GM21423 (cell line): ENCODE measurements around the gene HIC1.
A peak's percentile ranks its signal among the peaks of the same experiment; 100 is the strongest.

ENCODE experiments used
- ATAC-seq: cut with Tn5 transposase; IDR thresholded peaks from one replicate; pipeline ENCODE4 v1.9.1; 2021; ENCODE audit warnings: mild to moderate bottlenecking, moderate library complexity; ENCODE audit not compliant: unreplicated experiment

Gene HIC1

DNA sequence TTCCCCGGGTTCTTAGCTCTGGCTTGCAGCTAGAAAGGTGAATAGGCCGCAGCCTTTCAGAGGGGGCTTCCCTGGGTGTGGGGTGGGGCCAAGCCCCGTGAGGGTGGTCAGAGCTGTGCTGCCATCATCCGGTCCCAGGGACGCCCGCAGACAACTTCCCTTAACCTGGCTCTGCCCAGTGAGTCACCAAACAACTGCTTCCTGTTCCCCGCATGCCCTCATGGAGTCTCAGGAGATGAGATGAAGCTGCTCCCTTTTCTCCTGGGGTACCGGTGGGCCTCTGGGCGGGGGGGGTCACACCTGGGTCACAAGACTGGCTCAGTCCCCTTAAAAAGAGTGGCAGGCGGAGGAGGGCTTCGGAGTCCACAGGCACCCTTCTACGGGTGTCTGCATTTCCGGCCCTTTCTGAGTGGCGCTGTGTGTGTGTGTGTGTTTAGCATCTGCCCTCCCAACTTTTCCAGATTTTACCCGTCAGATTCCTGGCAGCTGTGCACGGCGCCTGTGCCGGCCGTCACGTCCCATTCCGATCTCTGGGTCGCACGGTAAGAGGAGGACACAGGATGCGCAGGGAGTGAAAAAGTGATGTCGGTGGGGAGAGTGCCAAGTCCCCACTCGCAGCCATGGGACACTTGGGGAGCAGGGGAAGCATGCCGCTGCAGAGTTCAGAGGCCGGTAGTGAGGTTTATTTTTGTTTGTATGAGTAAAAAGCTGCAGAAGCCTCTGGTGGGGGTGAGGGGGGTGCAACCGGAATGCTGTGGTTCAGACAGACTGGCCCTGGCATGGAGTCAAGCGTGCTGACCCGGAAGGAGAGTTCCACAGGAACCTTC, 16.8 kb downstream of the HIC1 start:
- ATAC-seq: no peak

GRCh38 chr17:2074919-2075318, 20.0 kb downstream of the HIC1 start:
- no peak for ATAC-seq

DNA sequence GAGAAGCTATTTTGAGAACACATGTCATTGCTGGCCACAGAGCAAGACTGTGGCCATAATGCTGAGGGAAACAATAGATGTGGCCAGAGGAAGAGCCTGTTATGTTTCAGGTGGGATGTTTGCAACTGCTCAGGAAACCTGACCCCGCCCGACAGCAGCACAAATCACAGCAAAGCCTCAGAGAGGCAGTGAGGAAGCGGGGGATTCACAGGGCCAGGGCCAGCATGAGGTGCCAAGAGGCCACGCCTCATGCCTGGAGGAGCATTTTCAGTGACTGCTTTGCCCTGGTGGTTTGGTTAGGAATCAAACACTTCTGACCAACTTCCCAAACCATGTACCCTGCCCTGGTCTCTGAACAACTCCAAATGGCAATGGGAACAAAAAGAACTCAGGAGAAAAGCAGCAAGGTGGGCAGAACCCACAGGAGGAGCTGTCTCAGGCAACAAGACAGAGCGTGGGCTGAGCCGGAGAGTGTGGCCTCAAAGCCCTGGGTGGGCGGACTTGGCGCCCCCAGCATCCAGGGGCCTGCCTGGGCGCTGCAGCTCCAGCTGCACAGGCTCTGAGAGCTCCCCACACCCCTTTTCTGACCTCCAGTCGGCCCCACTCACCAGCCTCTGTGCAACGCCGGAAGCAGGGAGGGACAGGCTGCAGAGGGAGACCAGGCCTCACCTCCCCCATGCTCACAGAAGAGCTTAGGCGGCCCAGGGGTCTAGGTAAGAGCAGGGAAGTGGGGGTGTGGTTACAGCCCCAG, 20.6 kb downstream of the HIC1 start:
- no peak for ATAC-seq

DNA sequence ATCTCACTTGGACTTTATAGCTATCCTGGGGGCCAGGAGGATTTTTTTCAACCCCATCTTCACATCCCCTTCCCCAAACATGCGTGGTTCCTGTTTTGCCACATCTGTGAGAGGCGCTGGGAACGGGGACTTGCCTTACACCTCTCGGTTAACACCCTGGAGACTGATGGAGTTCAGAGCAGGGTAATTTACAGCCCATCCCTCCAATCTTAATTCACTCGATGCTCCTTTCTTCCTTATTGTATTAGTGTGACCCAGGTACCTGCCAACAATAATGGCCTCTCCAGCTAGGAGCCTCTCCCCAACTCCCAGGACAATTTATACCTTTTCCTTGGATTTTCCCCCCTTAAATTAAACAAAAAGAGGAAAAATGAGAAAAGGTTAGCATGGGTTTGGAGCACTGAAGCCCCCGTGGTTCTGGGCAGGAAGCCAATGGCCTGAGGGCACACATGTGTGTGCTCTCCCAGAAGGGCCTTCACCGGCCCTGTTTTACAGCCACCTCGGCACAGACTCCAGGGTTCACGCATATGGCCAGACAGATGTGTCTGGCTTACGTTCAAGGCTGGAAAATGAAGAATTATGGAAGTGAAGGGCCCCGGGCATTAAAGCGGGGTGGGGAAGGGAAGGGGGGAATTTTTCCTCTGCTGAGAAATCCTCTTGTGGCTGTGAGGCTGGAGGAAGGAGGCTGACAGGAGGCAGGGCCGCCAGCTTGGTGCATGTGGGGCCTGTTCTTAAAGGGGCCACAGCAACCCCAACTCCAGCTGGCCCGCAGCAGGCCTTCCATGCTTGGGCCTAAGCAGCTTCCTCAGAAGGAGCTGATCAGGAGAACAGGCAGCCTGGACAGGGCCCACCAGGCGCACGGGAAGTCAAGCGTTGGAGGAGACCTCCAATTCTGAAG, 21.4 kb downstream of the HIC1 start:
- no peak for ATAC-seq

- no peak for ATAC-seq
These were observed 22.1 kb downstream of the HIC1 start for GRCh38 chr17:2077040-2077439.

GRCh38 chr17:2081564-2081963, 26.7 kb downstream of the HIC1 start:
- no peak for ATAC-seq

DNA sequence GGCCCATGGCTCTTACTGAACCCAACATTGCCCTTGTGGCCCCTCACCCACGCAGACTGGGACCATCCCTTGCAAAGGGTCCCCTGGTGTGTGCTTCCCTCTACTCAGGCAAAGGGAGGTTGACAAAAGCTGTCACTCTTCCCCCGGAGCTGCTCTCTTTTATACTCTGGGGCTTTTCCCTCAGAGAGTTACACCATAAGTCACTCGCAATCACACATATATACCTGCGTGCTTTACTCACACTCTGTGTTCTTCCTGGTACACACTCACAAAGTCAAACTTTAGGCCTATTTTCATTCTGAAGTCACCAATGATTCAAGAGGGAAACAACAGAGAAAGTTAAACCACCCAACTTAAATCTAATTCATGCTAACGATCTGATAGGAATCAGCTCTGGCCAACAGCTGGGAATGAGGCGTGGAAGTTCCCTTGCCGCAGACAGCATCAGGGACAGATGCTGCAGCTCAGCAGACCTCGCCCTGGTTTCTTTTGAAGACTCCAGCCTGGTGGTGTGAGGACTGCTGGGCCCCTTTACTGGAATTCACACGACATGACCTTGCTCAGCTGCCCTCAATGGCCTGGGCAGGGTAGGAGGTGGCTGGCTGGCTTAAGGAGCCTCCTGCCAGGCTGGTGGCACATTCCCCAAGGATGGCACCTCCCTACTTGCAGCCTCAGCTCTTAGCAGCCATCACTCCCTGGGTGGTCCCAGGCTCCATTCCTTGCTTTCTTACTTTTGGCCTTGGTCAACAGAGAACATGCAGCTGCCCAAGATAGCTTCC, 27.3 kb downstream of the HIC1 start:
- no peak for ATAC-seq

DNA sequence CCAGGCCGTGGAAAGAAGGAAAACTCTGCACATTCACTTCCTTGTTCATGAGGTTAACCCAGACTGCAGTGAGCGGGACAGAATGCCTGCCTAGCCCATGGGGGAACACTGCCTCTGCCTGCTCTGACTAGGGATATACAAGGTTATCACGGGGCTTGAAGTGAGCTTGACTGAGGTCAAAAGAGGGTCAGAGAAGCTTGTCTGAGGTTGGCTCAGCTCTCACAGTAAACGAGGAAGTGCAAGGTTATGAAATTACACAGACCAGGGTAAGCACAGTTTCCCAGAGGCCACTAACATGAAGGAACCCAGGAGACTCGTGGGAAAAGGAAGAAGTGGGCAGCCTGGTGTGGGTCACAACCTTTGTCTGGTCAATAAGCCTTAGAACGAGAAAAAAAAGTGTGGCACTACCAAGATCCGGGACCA, 28.7 kb downstream of the HIC1 start:
- ATAC-seq: no peak

DNA sequence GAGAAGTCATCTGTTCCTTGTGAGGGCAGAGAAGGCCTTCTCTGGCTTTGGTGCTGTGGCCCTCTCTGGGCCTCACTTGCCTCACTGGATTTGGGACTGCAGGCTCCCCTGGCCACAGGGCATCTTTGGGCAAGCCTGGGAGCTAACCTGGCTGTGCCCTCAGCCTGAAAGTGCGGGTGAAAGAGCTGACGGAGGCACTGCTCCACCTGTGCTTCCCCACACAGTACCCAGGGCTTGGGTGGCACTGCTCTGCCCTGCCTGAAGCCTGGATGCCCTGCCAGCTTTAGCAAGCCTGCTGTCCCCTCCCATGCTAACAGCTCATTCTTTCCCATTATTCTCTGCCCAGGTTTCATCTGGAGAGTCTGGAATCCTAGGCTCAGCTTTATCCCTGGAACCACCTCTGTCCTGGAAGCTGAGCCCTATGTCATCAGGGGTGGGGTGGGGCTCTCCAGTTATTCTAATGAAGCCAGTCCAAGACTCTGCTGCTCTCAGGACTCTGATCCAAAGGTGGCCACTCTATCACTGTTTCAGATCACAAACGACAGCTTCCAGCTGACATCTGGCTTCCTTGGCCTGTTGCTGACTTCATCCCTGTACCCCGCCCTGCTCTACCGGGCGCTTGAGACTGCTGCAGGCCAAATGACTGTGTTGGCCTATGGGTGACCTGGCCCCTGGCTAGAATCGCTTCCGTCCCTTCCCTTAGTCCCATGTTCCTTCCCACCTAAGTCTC, 29.3 kb downstream of the HIC1 start:
- no peak for ATAC-seq

- no peak for ATAC-seq
These were observed 30.1 kb downstream of the HIC1 start for GRCh38 chr17:2084766-2085647.

DNA sequence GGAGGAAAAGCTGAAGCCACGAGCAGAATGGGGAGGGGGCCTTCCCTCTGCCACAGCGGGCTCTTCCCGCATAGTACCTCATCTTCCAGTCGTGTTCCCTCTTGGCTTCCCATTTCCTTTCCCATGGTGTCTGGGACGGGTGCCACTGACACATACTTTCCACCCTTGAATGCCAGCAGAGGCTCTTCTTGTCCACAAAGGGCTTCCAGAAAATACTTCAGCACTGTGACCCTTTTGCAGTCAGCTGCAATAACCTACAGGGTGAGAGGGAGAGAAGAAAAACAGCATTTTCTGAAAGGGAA, 30.7 kb downstream of the HIC1 start:
- no peak for ATAC-seq

GRCh38 chr17:2086306-2086705, 31.4 kb downstream of the HIC1 start:
- ATAC-seq: no peak

DNA sequence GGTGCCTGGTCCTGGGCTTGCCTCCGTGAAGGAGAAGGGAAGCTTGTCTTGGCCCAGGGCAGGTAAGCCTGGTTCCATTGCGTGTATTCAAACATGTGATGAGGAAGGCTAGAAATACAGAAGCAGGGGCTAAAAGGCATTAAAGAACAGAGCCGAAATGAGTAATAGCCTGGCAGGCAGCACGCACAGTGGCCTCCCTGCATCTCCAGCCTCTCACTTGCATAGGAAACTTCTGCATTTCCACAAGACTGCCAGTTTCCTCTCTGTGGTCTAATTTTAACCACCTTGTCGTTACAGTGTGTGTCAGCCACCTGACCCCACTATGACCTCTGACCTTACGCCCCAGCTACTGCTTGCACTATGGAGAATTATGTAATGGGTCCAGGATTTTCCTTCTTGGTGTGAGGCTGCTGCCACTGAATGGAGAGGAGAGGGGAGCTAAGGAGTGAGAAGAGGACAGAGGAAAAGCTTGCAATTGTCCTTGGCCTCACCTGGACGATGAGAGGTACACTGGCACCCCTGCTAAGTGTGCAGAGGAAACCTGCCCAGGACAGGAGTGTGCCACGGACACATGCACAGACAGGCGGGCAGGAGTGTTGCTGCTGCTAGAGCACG, 32.8 kb downstream of the HIC1 start:
- ATAC-seq: peak; percentile 41

DNA sequence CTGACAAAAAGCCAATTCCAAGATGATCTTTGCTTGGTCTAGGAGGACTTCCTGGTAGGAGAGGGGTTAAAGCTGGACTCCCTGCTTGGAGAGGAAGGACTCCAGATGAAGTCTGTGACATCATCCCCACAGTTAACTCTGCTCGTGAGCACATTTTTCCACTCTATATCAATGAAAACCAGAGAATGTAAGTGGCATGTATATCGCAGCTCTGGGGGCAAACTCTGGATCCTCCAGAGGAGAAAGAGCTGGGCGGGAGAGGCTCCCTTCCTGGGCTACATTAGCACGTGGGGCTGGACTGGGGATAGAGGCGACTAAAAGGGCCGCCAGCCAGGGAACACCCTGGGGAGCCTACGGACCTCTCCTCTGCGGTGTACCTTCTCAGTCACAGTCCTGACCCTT, 34.1 kb downstream of the HIC1 start:
- ATAC-seq: peak; percentile 23

- no peak for ATAC-seq
These were observed 35.3 kb downstream of the HIC1 start for GRCh38 chr17:2090210-2090641.

GRCh38 chr17:2090804-2091534, 36.1 kb downstream of the HIC1 start:
- no peak for ATAC-seq

DNA sequence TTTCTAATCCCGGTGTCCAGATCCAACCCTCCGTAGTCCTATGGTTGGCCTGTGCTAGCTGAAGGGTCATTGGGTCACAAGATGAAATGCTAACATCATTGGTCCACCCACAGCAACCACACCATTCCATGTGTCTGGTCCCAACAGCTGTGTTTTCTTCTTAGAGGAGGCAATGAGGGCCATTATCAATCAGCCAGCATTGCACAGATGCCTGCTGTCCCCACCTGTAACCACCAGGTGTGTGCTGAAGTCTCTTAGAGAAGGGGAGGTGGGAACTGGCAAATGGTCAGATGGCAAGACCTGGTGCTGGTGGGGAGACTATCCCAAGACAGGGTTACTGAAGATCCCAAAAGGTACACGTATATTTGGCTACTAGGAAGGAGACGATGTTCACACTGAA, 37.4 kb downstream of the HIC1 start:
- ATAC-seq: no peak

- no peak for ATAC-seq
These were observed 38.4 kb downstream of the HIC1 start for GRCh38 chr17:2093349-2093748.
